Measurements from ENCODE around the gene POLR2A. TPM values are rescaled to one million over a fixed set of nuclear protein-coding genes. Genes with fewer than 3 reads are reported as not detected.
A peak's percentile ranks its signal among the peaks of the same experiment; 100 is the strongest.

POLR2A gene
- total RNA-seq, 1 donor from 2014 or later, result 175 TPM

DNA sequence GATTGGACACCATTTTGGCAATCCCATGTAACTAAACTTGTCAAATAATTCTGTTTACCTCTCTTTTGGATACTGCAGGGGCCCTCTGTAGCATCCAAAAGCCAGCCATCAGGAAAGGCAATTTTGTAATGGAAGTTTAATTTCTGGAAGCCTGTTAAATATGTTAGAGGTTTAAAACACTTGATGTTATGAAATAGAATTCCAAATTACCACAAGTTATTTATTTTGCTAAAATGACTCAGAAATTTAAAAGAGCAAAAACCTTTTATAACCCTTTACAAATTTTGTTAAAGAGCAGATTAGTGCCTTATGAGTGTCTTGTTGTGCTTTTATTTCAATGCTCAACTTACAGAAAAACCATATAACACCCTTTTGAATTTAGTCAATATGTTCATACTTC lies 44.7 kb downstream of the POLR2A start:
- Mint-ChIP-seq H3K4me3 (no peak overlapping the region), H3K27ac (no peak overlapping the region), H3K4me1 (ENCODE audit: unreplicated experiment) (no peaks in the 10 kb centered on the region), H3K9me3 (peaks cover 10% of the 10 kb centered on the region), H3K27me3 (no peaks in the 10 kb centered on the region), H3K36me3 (peaks cover 4% of the 10 kb centered on the region)
- DNase-seq (ENCODE audit: extremely low spot score, unreplicated experiment), result no peak
- TF ChIP-seq, protein P1, sequence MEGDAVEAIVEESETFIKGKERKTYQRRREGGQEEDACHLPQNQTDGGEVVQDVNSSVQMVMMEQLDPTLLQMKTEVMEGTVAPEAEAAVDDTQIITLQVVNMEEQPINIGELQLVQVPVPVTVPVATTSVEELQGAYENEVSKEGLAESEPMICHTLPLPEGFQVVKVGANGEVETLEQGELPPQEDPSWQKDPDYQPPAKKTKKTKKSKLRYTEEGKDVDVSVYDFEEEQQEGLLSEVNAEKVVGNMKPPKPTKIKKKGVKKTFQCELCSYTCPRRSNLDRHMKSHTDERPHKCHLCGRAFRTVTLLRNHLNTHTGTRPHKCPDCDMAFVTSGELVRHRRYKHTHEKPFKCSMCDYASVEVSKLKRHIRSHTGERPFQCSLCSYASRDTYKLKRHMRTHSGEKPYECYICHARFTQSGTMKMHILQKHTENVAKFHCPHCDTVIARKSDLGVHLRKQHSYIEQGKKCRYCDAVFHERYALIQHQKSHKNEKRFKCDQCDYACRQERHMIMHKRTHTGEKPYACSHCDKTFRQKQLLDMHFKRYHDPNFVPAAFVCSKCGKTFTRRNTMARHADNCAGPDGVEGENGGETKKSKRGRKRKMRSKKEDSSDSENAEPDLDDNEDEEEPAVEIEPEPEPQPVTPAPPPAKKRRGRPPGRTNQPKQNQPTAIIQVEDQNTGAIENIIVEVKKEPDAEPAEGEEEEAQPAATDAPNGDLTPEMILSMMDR (conservative IDR thresholded peaks at IDR 0.05), result no peak

DNA sequence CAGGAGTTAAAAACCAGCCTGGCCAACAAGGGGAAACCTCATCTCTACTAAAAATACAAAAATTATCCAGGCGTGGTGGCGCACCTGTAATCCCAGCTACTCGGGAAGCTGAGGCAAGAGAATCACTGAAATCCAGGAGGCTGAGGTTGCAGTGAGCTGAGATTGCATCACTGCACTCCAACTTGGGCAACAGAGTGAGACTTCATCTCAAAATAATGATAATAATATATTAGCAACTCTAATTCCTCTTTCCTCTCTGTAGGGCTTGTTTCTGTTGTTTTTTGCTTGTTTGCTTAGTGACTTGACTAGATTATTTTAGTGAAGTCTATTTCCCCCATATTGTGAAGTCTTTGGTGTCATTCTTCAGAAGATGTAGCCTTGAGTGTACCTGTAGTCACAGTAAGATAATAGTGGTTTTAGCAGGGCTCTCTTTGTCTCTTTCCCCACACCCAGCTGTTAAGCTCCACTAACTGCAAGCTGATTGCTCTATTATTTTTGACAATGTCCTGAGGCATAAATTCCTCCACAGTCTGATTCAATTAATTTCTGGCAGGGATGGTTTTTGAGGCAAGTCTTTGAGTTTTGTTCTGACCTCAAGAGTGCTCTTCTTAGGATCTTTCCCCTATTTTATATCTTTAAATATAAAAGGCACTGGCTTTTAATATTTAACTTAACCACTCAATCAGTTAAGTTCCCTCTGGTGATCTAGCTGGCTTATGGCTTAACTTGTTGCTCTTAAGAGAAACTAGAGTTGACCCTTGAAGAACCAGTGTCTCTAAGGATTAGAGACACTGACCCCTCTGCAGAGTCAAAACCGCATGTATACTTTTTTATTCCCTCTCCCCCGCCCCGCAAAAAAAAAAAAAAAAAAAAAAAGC lies 46.1 kb downstream of the POLR2A start:
- Mint-ChIP-seq H3K9me3 (peaks cover 10% of the 10 kb centered on the region), H3K36me3 (peaks cover 4% of the 10 kb centered on the region), H3K4me1 (ENCODE audit: unreplicated experiment) (no peaks in the 10 kb centered on the region), H3K4me3 (no peak overlapping the region), H3K27me3 (peaks cover 3% of the 10 kb centered on the region), H3K27ac (peak overlapping the region; percentile 40)
- TF ChIP-seq, protein P1 (conservative IDR thresholded peaks at IDR 0.05), result no peak
- no peak for DNase-seq (ENCODE audit: extremely low spot score, unreplicated experiment)

DNA sequence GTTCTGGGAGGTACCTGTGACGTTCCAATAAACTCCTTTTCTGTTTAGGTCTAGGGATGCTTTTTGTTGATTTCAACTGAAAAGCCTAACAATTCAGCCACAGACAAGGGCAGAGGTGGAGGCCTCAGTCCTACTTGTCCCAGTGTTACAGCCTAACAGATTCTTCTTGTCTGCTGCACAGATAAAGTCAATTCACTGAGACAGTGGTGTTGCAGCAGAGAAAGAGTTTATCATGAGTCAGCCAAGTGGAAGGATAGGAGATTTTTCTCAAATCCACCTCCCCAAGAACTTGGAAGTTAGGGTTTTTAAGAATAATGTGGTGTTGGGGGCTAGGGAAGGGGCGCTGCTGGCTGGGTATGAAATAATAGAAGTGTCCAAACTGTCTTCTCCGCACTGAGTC lies 53.9 kb downstream of the POLR2A start:
- Mint-ChIP-seq H3K27ac (no peak overlapping the region), H3K4me1 (ENCODE audit: unreplicated experiment) (no peaks in the 10 kb centered on the region), H3K4me3 (no peak overlapping the region), H3K36me3 (no peaks in the 10 kb centered on the region), H3K9me3 (peaks cover 5% of the 10 kb centered on the region), H3K27me3 (peaks cover 8% of the 10 kb centered on the region)
- TF ChIP-seq, protein P1 (conservative IDR thresholded peaks at IDR 0.05), result no peak
- no peak for DNase-seq (ENCODE audit: extremely low spot score, unreplicated experiment)

GRCh38 chr17:7538891-7539545 lies 54.9 kb downstream of the POLR2A start:
- no peak overlapping the region for H3K4me3 Mint-ChIP-seq
- H3K27ac Mint-ChIP-seq, result no peak overlapping the region
- no peaks in the 10 kb centered on the region for H3K36me3 Mint-ChIP-seq
- TF ChIP-seq, protein P1 (conservative IDR thresholded peaks at IDR 0.05), result no peak
- H3K4me1 Mint-ChIP-seq (ENCODE audit: unreplicated experiment), result no peaks in the 10 kb centered on the region
- no peak for DNase-seq (ENCODE audit: extremely low spot score, unreplicated experiment)
- peaks cover 5% of the 10 kb centered on the region for H3K9me3 Mint-ChIP-seq
- peaks cover 17% of the 10 kb centered on the region for H3K27me3 Mint-ChIP-seq

GRCh38 chr17:7541074-7541621 lies 57.0 kb downstream of the POLR2A start:
- H3K9me3 Mint-ChIP-seq, result peaks cover 5% of the 10 kb centered on the region
- TF ChIP-seq, protein P1 (conservative IDR thresholded peaks at IDR 0.05), result no peak

More at GRCh38 chr17:7541074-7541621, 57.0 kb downstream of the POLR2A start:
- Mint-ChIP-seq H3K4me3 (no peak overlapping the region), H3K4me1 (ENCODE audit: unreplicated experiment) (no peaks in the 10 kb centered on the region), H3K27me3 (peaks cover 15% of the 10 kb centered on the region), H3K36me3 (no peaks in the 10 kb centered on the region), H3K27ac (no peak overlapping the region)
- no peak for DNase-seq (ENCODE audit: extremely low spot score, unreplicated experiment)
